Measurements from ENCODE around the gene GOLGA8K. TPM values are rescaled to one million over a fixed set of nuclear protein-coding genes. Genes with fewer than 3 reads are reported as not detected.
"Not testable (repeated sequence)": the region's sequence is repeated elsewhere in the genome, so short reads cannot be mapped to it uniquely, and the experiment has no call there.

Gene GOLGA8K, protein sequence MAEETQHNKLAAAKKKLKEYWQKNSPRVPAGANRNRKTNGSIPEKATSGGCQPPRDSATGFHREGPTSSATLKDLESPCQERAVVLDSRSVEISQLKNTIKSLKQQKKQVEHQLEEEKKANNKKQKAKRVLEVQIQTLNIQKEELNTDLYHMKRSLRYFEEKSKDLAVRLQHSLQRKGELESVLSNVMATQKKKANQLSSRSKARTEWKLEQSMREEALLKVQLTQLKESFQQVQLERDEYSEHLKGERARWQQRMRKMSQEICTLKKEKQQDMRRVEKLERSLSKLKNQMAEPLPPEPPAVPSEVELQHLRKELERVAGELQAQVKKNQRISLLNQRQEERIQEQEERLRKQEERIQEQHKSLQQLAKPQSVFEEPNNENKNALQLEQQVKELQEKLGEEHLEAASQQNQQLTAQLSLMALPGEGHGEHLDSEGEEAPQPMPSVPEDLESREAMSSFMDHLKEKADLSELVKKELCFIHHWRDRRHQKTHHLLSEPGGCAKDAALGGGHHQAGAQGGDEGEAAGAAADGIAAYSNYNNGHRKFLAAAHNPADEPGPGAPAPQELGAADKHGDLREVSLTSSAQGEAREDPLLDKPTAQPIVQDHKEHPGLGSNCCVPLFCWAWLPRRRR
- not detected for polyA plus RNA-seq (2012; ENCODE audit: insufficient read depth, insufficient read length, low read depth)

DNA sequence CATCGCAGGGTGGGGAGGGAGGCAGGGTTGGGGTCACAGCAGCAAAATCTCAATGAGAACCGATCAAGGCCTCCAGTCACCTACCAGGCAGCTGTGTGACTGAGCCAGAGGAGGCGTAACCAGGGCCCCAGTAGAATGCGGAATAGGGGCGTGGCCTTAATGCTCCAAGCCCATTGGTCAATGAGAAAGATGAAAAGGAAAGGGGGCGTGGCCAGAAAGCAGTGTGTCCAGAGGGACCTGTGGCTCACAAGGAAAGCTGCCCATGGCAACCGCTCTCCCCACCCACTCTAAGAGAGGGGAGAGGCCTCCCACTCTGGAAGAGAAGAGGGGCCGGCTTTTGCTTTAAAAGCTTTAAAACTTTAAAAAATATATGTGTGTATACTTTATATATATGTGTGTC, at the start of gene GOLGA8K:
GOLGA8K (minus strand) TSS at position 101 of the 400 bp plus-strand sequence; CDS start at position 3, 98 bp downstream.
- H3K36me3 ChIP-seq; H3K4me3 ChIP-seq (ENCODE audit: low read depth, low read length); H3K27me3 ChIP-seq; DNase-seq; H3K9me3 ChIP-seq; H3K4me1 ChIP-seq: not testable (repeated sequence)

DNA sequence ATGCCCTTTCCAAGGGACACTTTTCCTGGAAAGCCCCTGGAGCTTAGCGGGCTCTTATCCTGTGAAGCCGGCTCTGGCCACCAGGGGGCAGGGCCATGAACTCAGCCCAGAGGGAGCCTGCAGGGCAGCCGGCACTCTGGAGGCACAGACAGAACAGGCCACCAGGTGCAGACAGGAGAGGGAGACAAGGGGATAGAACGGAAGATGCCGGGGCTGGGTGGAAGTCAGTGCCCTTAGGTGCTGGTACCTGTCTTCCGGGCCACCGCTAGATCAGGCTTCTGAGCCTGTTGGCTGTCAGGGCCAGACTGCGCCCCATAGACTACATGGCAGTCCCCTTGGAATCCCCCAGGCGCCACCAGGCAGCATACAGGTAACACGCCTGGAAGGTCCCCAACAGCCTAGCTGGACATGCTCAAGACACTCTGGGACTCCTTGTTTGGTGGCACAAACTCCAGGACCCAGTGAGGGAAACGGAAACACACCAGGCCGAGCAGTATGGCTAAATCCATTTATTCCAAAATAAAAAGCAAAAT, 37.4 kb upstream of the GOLGA8K start:
- not testable (repeated sequence) for H3K9me3 ChIP-seq; H3K36me3 ChIP-seq; H3K4me1 ChIP-seq; H3K4me3 ChIP-seq (ENCODE audit: low read depth, low read length); DNase-seq; H3K27me3 ChIP-seq

DNA sequence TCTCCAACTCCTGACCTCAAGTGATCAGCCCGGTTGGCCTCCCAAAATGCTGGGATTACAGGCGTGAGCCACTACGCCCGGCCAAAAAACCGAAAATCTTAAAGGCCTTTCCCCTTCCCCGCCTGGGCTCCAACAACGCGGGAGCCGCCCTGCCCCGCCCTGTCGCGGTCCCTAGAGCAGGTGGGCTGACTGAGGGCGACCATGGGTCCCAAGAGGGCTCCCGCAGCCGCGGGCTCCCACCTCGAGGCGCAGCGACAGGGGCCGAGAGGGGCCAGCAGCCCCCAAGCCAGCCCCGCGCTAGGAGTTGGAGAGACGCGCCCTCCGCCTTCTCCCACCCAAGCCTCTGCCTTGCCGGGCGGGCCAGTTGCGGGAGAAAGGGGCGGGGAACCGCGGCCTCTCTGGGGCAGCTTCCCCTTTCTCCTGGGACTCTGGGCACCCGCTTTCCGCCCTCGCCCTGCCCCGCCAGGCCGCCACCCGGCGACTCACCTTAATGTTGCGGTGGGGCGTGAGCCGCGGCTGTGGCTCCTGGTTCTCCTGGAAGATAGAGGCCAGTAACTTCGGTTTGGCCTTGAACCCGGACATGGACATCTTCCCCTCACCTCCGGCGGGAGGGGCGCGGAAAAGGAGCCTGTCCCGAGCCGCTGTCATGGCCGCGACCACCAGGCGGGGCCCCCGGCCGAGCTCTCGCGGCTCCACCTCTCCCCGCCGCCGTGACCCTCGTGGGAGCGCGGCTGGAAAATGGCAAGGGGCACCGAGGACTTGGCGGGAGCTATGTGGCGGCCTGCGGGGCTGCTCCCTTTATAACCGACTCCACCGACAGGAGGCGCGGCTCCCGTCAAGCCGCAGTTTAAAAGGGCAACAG, 31.2 kb upstream of the GOLGA8K start:
- DNase-seq; H3K27me3 ChIP-seq; H3K36me3 ChIP-seq; H3K9me3 ChIP-seq; H3K4me1 ChIP-seq; H3K4me3 ChIP-seq (ENCODE audit: low read depth, low read length): not testable (repeated sequence)

DNA sequence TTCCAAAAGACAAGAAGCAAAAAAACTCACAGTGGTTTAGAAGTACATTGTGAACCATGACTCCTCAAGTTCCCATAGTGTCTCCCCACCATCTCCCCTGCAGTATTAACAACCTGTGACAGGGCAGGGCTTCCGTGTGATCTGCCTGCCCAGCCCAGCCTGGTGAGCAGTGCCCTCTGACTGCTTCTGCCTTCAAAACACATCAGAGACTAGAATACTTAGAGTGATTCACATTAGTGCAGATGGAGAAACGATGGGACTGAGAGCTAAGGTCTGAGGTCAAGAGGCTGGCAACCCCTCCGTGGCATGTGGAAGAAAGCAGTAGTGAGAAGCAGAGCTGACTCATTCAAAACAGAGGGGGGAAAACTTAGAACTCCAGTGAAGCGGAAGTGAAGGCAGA, 24.5 kb upstream of the GOLGA8K start:
- H3K4me1 ChIP-seq; H3K9me3 ChIP-seq; H3K27me3 ChIP-seq; H3K36me3 ChIP-seq; DNase-seq; H3K4me3 ChIP-seq (ENCODE audit: low read depth, low read length): not testable (repeated sequence)

DNA sequence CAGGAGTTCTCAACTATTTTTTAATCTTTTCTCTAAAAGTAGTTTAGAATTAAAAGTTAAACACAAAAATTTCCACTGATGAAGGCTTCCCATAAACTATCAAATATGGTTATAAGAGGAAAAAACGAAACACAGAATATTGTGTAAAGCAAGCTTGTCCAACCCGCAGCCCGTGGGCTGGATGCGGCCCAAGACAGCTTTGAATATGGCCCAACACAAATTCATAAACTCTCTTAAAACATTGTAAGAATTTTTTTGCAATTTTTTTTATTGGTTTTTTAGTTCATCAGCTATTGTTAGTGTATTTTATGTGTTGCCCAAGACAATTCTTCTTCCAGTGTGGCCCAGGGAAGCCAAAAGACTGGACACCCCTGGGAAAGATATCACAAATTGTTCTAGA, 23.4 kb upstream of the GOLGA8K start:
- H3K4me3 ChIP-seq (ENCODE audit: low read depth, low read length); H3K9me3 ChIP-seq; H3K4me1 ChIP-seq; DNase-seq; H3K36me3 ChIP-seq; H3K27me3 ChIP-seq: not testable (repeated sequence)

DNA sequence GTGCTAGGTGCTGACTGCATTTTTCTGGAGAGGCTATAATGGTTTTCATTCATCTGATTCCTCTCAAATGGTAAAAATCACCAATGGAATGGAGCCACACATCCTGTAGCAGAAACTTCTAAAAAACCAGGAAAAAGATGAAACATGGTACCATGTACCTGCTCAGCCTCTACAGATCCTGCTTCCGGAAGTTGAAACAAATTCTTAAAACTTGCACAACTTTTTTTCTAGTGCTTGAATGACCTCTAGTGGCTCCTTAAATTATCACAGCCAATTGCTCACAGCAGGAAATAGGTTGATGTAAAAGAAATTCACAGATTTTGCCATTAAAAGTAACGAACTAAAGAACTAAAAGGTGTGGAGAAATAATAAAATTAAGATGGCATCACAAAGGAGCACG, 4.8 kb upstream of the GOLGA8K start:
- TF ChIP-seq, protein P1, sequence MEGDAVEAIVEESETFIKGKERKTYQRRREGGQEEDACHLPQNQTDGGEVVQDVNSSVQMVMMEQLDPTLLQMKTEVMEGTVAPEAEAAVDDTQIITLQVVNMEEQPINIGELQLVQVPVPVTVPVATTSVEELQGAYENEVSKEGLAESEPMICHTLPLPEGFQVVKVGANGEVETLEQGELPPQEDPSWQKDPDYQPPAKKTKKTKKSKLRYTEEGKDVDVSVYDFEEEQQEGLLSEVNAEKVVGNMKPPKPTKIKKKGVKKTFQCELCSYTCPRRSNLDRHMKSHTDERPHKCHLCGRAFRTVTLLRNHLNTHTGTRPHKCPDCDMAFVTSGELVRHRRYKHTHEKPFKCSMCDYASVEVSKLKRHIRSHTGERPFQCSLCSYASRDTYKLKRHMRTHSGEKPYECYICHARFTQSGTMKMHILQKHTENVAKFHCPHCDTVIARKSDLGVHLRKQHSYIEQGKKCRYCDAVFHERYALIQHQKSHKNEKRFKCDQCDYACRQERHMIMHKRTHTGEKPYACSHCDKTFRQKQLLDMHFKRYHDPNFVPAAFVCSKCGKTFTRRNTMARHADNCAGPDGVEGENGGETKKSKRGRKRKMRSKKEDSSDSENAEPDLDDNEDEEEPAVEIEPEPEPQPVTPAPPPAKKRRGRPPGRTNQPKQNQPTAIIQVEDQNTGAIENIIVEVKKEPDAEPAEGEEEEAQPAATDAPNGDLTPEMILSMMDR (IDR thresholded peaks at IDR 0.05; ENCODE audit: low read depth, low read length) = peak; percentile 10; the same call in 1 of the 2 replicates
- H3K9me3 ChIP-seq; H3K4me1 ChIP-seq; H3K4me3 ChIP-seq (ENCODE audit: low read depth, low read length); H3K27me3 ChIP-seq; H3K36me3 ChIP-seq; DNase-seq: not testable (repeated sequence)

DNA sequence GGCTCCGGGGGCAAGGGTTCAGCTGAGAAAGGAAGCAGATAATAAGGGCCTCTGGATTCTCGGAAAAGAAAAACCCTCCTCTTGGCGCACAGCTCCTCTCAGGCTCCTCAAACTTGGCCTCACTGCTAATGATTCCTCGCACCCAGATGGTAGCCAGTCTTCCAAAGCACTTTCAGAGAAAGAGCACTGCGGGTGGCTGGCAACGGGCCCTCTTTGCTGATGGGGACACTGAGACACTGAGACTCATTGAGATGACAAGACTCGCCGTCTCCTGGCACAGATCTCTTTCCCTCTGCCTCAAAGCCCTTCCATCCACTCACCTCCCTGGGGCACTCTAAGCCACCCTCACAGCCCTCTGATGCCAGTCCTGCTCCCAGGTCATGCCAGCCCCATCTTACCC, 6.6 kb downstream of the GOLGA8K start:
- H3K27me3 ChIP-seq; H3K4me1 ChIP-seq; H3K4me3 ChIP-seq (ENCODE audit: low read depth, low read length); H3K36me3 ChIP-seq; DNase-seq; H3K9me3 ChIP-seq: not testable (repeated sequence)

DNA sequence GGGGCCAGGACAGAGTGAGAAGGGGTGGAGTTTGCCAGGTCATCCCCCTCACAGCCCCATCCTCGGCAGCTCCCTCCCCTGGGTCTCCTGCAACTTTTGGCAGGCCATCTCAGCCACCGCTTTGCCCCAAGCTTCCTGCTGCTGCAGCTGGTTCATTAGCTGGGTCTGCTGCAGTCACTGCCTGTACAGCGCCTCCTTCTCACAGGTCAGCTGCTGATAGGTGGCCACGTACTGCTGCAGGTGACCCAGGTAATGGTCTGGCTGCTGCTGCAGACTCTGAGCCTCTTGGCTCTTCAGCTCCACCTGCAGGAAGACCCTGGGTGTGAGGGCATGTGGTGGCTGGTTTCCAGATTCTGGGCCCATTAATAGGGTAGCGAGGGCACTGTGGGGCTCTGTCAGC, 8.3 kb downstream of the GOLGA8K start:
- not testable (repeated sequence) for H3K4me1 ChIP-seq; H3K27me3 ChIP-seq; H3K4me3 ChIP-seq (ENCODE audit: low read depth, low read length); DNase-seq; H3K36me3 ChIP-seq; H3K9me3 ChIP-seq

DNA sequence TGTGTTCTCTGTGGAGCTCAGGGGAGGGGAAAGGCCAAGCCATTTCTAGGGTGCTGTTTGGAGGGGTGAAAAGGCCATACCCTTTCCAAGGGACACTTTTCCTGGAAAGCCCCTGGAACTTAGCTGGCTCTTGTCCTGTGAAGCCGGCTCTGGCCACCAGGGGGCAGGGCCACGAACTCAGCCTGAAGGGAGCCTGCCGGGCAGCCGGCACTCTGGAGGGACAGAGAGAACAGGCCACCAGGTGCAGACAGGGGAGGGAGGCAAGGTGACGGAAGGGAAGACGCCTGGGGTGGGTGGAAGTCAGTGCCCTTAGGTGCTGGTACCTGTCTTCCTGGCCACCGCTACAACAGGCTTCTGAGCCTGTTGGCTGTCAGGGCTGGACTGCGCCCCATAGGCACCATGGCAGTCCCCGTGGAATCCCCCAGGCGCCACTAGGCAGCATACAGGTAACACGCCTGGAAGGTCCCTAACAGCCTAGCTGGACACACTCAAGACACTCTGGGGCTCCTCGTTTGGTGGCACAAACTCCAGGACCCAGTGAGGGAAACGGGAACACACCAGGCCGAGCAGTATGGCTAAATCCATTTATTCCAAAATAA, 14.9 kb downstream of the GOLGA8K start:
- H3K4me3 ChIP-seq (ENCODE audit: low read depth, low read length); H3K9me3 ChIP-seq; H3K27me3 ChIP-seq; DNase-seq; H3K36me3 ChIP-seq; H3K4me1 ChIP-seq: not testable (repeated sequence)

DNA sequence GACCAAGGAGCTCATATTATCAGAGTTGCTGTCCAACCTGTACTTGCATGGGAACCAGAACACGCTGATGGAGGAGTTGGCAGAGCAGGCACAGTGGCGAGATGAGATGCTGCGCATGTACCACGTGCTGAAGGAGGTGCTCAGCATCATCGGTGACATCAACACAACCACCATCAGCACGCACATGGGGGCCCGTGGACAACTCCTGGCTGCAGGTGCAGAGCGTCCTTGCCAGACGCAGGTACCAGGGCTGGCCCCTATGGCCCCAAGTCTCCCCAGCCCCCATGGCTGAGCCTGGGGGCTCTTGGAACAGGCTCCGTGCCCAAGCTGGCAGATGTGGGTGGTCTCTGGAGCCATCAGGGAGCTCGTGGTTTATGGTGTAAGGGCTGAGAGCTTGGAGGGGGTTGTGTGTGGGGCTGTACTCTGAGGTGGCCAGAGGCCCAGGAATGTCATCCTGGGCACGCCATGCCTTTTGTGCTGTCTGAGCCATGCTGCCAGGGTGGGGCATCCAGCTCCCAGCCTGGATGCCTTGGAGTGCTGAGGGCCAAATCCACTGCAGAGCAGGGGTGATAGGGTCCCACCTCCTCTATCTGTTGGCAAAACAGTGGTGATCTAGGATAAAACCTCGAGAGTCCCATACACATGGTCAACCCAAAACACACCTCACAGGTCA, 17.1 kb downstream of the GOLGA8K start:
- not testable (repeated sequence) for H3K4me1 ChIP-seq; H3K36me3 ChIP-seq; DNase-seq; H3K27me3 ChIP-seq; H3K4me3 ChIP-seq (ENCODE audit: low read depth, low read length); H3K9me3 ChIP-seq

DNA sequence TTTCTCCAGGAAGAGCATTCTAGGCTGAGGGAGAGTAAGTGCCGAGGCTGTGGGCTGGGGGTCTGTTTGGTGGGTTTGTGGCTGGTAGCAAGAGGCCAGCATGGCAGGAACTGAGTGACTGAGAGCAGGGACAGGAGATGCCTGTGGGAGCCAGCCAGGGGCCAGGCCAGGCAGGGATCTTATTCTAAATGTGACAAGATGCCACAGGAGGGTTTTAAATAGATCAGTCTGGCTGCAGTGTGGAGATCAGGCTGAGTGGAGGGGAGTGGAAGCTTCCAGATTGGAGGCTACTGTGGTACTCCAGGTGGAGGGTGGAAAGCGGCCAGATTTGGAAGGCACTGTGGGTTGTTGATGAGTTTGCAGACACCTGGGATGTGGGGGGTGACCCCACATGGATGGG, 28.9 kb downstream of the GOLGA8K start:
- H3K27me3 ChIP-seq; H3K9me3 ChIP-seq; H3K4me3 ChIP-seq (ENCODE audit: low read depth, low read length); H3K36me3 ChIP-seq; H3K4me1 ChIP-seq; DNase-seq: not testable (repeated sequence)

DNA sequence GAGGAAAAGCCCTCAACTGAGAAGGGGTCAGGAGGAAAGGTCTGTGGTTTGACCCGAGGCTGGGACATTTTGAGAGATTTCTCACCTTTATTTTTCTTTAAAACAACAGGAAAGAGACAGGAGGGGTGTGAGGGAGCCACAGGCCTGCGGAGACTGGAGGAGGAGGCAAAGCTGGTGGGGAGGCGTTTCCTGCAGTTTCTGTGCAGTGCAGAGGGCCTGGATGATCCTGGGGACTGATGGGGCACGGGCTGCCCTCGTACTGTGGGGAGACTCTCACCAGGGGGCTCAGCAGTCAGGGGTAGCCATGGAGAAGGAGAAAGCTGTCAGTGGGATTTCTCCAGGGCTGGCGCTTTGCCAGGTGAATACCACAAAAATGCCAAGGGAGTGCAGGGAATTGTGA, 29.4 kb downstream of the GOLGA8K start:
- H3K9me3 ChIP-seq; H3K36me3 ChIP-seq; H3K27me3 ChIP-seq; H3K4me3 ChIP-seq (ENCODE audit: low read depth, low read length); H3K4me1 ChIP-seq; DNase-seq: not testable (repeated sequence)

DNA sequence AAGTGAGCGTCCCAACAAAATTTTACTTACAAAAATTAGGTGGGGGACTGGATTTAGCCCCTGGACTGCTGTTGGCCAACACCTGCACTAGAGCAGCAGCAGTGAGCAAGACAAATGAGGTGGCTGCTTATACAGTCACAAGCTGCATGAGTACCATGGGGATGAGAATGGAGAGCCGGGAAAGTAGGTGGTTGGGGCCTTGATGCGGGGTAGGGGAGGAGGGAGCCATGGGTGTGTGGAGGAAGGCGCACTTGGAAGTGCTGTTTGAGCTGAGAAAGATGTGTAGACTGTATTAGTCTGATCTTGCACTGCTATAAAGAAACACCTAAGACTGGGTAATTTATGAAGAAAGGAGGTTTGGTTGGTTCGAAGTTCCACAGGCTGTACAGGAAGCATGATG, 31.0 kb downstream of the GOLGA8K start:
- H3K36me3 ChIP-seq; DNase-seq; H3K9me3 ChIP-seq; H3K4me3 ChIP-seq (ENCODE audit: low read depth, low read length); H3K27me3 ChIP-seq; H3K4me1 ChIP-seq: not testable (repeated sequence)
